LoVo (cell line): ENCODE results near the gene GARIN3.

ENCODE experiments used
- DNase-seq: peaks from one replicate; pipeline ENCODE4 v3.0.0-alpha.2; 2016; ENCODE audit warnings: low spot score

GARIN3 gene

DNA sequence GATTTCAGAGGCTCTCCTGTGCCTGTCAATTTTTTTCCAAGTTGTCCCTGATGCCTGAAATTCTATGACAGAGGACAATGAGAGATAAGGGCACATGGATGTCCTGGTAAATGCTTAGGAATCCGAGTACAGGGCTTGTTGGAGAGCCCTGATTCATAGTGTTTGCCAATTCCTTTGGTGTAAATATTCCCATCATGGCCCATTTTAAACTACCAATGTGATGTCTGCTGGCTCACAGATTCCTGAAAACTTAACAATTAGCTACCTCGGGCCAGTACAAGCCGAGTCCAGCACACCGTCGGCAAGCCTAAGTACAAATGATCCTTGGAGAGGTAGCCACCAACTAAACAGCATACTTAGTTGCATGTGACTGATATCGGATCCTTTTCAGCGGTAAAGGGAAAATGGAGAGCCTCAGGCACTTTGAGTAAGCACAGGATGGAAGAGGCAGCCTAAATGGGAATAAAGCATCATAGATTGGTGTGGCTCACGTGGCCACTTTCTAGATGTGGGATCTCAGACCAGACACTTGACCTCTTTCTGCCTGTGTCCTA, 18.1 kb upstream of the GARIN3 start:
- no peak for DNase-seq

DNA sequence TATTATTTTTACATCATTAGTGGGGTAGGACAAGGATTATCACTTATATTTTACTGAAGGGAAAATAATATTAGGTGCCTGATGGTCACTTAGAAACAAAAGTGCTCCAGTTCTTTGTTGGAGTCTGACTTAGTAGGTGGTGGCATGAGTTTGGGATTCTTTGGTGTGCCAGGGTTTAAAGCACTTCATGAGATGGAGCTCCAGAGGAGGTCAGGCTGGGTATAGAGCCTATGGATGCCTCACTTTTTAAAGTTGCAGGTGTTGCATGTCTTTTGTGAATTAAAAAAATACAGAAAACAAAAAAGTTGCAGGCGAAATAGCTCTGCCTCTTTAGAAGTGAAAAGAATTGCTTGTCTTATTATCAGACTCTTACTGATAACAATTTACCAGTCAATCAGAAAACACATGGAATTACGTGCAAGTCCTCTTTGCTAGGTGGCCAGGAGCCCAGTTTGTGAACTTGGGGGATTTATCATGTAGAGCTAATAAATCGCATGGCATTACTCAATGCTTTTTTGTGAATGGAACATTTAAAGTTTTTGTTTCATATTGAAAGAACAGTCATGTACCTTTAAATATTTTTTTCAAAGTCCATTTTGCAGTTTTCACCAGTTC, 16.2 kb upstream of the GARIN3 start:
- no peak for DNase-seq

DNA sequence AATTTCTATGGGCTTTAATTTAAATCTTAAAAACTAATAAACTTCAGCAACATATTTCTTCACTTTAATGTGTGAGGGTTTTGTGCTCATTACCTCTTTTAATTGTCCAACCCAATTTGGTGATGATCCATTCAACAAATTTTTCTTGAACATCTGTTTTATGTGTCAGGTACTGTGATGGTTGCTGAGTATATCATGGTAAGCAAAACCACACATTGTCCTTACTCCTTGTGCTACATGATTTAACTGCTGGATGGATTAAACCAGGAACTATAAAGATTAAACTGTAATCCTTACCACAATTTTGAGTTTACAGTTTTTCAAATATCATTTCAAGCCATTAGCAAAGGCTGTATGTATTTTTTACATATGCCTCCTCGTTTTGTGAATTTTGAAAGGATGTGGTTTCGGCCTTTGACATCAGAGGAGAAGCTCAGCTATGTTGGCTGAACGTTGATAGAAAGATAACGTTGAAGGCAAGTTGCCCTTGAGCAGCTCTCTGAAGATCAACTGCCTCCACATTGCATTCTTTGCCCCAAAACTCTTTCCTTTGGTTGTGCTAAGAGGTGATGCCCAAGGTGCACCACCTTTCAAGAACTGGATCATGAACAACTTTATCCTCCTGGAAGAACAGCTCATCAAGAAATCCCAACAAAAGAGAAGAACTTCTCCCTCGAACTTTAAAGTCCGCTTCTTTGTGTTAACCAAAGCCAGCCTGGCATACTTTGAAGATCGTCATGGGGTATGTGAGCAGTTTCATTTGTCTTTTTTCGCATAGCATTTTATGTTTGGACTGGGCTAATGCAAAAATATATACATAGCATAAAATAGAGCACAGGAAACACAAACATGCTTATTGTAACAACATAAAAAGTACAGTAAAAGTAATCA, 14.6 kb upstream of the GARIN3 start, which contains the start of gene ITK:
TSS of gene ITK (plus strand) at position 467 of the 891 bp plus-strand sequence. CDS start at position 605, 138 bp downstream.
- no peak for DNase-seq

DNA sequence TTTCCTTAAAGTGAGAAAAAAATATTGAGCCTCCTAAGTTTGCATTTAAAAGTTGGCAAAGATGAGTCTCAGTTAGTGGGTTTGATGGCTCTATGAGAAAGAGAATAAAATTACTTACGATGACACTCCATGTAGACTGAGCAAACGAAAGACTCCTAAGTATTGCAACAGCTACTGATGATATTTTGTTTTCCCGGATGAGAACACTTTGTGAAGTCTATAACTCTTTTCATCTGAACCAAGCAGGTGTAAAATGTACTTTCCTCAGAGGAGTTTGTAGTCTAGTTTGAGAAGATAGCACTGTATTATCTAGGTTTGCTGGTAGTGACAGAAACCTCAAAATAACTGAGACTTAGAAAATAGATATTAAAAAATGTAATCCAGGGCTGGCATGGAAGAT, 12.9 kb upstream of the GARIN3 start:
- no peak for DNase-seq

DNA sequence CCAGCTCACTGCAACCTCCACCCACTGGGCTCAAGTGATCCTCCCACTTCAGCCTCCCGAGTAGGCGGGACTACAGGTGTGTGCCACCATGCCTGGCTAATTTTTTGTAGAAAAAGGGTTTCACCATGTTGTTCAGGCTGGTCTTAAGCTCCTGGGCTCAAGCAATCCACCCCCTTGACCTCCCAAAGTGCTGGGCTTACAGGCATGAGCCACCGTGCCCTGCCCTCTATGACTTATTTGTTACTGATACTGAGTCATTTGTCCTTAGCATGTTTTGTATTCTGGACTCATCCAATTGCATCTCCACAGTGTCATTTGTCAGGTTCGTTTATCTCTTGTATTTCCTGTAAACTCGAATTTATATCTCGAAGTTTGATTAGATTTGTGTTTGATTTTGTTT, 11.9 kb upstream of the GARIN3 start:
- DNase-seq = no peak

DNA sequence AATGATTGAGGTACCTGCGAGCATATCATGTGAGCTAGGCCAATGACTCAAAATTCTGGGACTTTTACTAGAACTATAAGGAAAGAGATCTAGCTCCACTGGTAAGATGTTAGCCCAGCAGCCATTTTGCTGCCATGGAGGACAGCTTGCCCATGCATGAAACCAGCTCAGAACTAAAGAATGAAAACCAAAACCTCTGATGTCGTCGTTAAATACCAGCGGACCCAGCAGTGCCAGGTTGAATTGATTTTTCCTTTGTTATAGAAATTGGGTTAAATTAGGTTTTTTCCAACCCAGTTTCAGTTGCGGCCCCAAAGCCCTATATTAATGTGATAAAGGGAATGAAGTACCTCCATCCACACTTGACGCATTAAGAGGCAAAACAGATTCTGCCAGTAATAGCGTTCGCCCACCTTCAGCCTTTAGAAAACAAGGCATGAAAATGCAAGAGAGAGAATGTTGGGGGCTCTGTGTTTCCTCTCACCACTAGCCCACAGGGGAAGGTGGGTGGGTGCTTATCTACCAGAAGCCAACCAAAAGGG, 9.1 kb upstream of the GARIN3 start:
- no peak for DNase-seq

DNA sequence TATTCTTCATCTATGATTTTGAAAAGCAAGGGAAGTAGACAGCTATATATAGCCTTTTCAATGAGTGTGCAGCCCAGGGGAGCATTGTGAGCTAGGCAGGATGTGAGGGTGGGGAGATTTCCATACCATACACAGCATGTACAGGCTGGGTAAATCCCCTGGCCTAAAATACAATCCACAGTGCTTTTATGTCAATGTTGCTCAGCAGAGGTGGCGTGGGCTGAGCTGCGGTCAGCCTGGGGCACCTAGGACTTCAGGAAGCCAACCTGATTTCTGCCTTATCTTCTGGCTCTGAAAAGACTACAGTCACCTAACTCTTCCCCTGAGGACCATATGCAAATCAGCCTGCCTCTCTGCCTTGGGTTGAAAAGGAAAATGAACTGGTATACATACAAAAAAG, 6.3 kb upstream of the GARIN3 start:
- DNase-seq = no peak

DNA sequence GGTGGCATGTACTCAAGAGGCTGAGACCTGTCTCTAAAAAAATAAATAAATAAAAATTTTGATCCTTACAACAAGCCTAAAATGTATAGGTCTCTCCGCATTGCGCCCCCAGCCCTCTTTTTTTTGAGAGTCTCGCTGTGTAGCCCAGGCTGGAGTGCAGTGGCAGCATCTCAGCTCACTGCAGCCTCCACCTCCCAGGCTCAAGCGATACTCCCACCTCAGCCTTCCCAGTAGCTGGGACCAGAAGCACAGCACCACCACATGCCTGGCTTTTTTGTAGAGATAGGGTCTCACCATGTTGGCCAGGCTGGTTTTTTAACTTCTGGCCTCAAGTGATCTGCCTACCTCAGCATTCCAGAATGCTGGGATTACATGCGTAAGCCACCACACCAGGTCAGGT, 2.2 kb upstream of the GARIN3 start:
- no peak for DNase-seq

DNA sequence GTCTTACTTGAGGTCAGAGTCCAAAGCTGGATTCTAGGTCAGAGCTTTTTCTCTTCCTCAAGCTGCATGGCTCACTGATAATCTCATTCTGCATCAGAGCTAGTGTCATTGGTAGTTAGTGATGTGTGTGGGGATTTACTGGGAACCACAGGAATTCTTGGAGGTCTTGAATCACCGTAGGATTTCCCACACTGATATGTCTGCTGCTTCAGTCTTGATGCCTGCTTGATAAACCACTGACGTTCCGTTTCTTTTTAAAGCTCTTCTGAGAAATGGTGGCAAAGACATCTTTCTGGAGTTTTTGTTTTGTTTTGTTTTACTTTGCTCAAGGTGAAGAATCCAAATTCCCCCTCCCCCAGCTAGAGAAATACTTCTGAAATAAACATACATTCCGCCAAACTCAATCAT, 1.2 kb upstream of the GARIN3 start:
- peak; percentile 32 for DNase-seq

DNA sequence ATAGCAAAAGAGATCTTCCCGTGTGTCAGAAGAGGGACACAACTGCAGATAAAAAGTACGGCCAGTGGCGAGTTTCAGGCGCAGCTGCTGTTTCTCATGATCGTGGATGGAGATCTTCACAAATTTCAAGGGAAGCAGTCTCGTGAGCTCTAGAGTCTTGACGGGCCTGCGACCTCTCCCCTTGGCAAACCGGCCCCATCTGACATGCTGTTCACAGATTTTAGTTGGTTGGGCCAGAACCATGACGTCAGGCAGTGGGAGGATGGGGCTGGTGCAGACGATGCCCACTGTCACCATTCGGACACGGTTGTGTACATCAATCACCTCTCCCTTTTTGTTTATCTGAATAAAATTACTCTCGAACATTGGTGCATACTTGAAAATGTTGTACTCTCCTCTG, 396 bp downstream of the GARIN3 start:
- DNase-seq = no peak

DNA sequence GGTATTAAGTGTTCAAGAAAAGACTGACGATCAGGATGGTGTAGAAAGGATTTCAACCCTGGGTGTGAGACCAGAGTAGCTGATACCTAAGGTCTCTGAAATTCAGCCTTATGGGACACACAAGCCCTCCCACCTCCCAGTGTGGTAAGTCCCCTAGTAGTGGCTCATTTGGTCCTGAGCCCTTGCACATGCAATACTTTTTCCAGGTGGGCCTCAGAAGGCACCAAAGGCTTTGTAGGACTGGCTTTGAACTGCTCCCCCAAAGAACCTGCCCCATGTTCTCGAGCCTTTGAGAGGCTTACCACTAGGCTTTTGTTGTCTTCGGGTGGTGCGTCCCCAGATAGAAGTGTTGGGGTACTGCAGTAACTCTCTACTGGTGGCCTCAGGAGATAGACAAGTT, 803 bp downstream of the GARIN3 start:
- no peak for DNase-seq

DNA sequence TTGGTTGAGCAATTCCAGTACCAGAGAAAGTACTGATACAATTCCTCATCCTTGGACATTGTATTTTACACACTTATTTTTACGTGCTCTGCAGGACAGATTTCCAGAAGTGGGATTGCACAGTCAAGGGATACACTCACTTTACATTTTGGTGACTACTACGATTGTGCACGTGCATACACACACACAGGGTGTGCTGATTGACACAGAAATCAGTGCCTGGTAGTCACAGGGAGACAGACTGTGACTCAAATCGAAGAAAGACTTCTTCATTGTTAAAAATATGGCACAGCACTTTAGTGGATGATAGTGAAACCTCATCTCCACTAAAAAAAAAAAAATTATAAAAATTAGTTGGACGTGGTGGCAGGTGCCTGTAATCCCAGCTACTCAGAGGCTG, 1.5 kb downstream of the GARIN3 start:
- DNase-seq = no peak

DNA sequence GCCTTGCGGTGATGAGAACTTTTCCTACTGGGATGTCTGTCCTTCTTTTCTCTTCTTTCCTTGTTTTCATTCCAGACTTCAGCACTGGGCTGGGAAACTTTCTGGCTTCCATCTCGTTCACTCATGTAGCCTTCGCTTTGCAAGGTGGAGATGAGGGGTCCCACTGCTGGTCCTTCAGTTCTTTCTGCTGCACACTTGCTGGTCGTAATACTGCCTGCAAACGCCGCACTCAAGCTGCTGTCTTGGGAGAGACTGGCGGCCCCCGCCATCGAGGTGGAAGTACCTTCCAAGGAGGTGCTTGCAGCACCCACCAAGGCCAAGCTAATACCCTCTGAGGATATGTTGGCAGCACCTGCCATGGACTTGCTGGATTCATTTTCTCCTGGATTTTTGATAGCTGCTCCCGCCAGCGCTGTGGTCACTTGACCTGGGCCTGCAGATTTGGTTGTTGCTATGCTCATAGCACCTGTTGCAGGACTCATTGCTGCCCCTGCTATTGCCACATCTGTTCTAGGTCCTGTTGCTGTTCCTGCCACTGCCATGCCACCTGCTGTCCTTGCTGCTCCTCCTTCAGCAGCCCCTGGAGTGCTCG, 3.0 kb downstream of the GARIN3 start:
- DNase-seq = no peak

DNA sequence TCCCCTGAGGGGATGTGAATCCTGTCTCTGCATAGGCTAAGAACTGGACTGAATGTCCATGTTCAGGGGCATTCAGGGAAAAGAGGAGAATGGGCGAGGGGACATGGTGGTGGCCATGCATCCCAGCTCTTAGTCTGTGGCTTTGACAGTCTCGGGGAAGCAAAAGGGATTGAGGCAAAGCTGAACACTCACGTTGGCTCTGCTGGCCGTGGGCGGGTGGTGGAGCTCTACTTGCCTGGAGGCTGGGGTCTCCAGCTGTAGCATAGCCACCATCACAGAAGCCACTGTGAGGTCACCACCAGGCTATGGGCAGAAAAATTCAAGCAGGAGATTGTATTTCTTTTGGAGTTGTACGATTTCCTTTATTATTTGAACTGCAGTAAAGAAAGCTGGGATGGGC, 4.1 kb downstream of the GARIN3 start:
- DNase-seq = no peak

DNA sequence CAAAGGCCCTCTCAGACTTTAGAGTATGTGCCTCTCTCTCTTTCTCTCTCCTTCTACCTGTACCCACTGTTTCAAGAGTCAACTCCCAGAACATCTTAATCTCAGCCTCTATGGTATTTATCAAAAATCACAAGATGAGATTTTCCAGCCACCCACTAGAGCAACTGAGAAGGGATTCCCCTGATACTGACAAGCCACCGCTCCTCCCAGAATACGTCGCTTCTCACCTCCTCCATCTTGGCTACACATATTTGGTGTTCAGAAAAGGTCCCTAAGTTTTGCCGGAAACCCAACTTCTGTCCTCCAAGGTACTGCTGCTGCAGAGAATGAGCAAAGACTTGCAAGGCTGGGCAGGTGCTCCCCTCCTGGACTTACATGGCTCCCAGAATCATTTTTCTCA, 6.1 kb downstream of the GARIN3 start:
- no peak for DNase-seq

DNA sequence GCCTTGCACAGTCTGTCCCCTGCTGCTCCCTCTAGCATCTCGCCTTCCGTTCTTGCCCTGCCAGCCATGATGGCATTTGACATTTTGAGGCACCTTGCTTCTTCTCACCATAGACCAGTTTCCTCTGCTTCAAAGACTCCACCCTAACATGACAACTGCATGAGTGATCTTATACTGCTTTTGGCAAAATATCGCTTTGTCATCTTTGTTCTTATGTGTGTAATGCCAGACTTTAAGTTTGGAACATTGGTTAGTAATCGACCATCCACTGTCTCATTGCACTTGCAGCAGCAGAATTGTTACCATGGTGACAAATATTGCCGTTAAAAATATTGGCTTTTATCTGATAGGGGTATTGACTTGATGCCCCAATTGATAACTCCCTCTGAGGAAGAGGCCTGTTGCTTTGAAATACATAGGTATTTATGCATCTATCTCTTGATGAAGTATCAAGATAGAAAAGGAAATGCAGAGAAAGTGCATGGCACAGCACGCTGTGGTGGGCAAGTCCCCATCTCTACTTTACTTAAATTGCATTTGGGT, 6.8 kb downstream of the GARIN3 start:
- DNase-seq = no peak

DNA sequence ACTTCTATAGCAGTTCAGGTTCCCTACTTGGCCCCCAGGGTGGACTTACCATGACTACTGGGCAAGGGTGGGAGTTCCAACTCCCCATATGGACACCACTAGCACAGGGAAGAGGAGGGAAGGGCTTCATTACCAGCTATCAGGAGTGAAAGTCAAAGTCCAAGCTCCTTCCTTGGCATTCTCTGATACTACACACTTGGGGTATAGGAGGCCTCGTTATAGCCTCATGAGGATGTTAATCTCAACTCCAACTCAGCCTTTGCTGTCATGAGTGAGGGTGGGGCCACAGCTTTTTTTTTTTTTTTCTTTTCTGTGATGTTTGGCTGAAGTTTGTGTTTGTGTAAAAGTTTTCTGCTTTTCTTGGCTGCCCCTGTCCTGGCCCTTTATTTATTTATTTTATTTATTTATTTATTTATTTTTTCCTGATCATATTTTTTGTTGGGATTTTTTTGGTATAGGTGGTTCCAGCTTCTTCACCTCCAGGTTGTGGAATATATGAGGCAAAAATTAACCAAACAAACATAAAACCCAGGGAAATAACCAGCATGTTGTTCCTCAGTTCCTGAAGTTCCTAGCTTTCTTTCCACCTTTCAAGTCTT, 8.7 kb downstream of the GARIN3 start:
- no peak for DNase-seq

DNA sequence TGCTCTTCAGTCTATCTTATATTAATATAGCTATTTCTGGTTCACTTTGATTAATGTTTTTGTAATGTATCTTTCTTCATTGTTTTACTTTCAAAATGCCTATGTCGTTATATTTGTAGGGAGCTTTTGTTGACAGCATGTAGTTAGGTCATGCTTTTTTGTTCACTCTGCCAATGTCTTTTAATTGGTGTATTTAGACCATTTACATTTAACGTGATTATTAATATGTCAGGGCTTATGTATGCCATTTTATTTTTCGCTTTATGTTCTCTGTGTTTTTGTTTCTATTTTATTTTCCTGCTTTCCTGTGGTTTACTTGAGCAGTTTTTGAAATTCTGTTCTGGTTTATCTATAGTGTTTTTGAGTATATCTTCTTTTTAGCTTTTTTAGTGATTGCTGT, 10.8 kb downstream of the GARIN3 start:
- DNase-seq = no peak

DNA sequence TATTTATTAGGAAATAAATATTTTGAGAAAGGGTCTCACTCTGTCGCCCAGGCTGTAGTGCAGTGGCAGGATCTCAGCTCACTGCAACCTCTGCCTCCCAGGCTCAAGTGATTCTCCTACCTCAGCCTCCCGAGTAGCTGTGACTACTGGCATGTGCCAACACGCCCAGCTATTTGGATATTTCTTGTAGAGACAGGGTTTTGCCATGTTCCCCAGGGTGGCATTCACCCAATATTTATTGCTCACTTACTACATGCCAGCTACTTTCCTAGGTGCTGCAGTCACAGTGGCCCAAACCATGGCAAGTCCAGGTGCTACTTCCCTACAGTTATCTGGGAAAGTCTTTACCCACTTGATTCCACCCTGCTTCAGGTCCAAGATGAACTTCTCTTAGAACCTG, 15.1 kb downstream of the GARIN3 start:
- DNase-seq = no peak

DNA sequence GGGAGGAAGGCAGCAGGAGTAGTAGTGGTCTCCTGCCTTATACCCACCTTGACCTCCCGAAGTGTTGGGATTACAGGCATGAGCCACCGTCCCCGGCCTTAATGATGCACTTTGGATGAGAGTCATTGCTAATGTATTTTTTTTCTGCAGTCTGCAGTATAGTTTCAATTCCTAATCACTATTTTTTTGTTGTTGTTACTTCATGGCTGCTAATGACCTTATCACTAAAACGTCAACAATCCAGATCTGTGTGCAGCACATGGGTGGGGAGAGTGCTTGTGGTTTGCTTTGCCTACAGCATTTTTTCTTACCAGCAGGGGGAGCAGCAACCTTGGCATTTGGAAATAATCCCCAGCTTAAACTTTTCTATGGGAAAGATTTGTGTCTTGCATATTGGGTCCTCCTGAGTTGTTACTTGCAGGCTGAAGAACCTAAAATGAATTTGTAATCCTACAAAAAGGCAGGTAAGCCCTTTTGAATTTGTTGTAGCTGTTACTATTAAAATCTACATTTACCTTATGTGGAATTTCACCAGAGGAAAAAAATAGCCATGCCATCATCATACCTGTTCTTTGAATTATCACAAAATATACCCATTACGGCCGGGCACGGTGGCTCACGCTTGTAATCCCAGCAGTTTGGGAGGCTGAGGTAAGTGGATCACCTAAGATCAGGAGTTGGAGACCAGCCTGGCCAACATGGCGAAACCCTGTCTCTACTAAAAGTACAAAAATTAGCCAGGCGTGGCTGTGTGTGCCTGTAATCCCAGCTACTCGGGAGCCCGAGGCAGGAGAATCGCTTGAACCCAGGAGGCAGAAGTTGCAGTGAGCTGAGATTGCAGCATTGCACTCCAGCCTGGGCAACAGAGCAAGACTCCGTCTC, 17.1 kb downstream of the GARIN3 start:
- DNase-seq = peak; percentile 78
